HCT116 (cell line): Measurements from ENCODE around the gene HBA2.

ENCODE experiments used
- CBX3 ChIP-seq: IDR thresholded peaks from 2 replicates; pipeline ENCODE4 v1.6.1; 2012; ENCODE audit warnings: low read depth
- CEBPB ChIP-seq: IDR thresholded peaks from 2 replicates; pipeline ENCODE4 v1.6.1; 2012; ENCODE audit warnings: low read depth
- CTCF ChIP-seq, 3 experiments: fragments of 200-600 bp in 1 of 3; sonication (generic) in 1 of 3; IDR thresholded peaks in 2 of 3; conservative IDR thresholded peaks in 1 of 3; 2 replicates each; pipeline ENCODE4 v1.5.1; 2012 to 2017; ENCODE audit warnings: low read depth in 2 of 3, low read length in 2 of 3, antibody characterized with exemption in 1 of 3, borderline replicate concordance in 1 of 3, control low read depth in 1 of 3, mild to moderate bottlenecking in 1 of 3, mixed read lengths in 1 of 3, mixed run types in 1 of 3, moderate library complexity in 1 of 3; ENCODE audit not compliant: insufficient read depth in 1 of 3
- EZH2 ChIP-seq: fragments of 200-600 bp; sonication (generic); IDR thresholded peaks from 2 replicates; pipeline ENCODE4 v1.6.1; 2017; ENCODE audit warnings: antibody characterized with exemption, mixed run types
- JUND ChIP-seq: IDR thresholded peaks from 2 replicates; pipeline ENCODE4 v1.6.1; 2012
- MAX ChIP-seq: IDR thresholded peaks from 2 replicates; pipeline ENCODE4 v1.6.1; 2012
- POLR2A ChIP-seq: IDR thresholded peaks from 2 replicates; pipeline ENCODE4 v1.7.0; 2011; ENCODE audit warnings: borderline replicate concordance; ENCODE audit not compliant: insufficient read depth, insufficient read length; ENCODE audit errors: extremely low read depth
- POLR2AphosphoS5 ChIP-seq: IDR thresholded peaks from 2 replicates; pipeline ENCODE4 v1.6.1; 2011; ENCODE audit warnings: mild to moderate bottlenecking, low read depth, low read length, moderate library complexity
- RAD21 ChIP-seq: IDR thresholded peaks from 2 replicates; pipeline ENCODE4 v1.6.1; 2012; ENCODE audit warnings: low read depth, mild to moderate bottlenecking
- SP1 ChIP-seq: IDR thresholded peaks from 2 replicates; pipeline ENCODE4 v1.6.1; 2012; ENCODE audit warnings: low read depth
- TCF7L2 ChIP-seq: IDR thresholded peaks from 2 replicates; pipeline ENCODE4 v1.7.0; 2011; ENCODE audit warnings: borderline replicate concordance, inconsistent platforms; ENCODE audit not compliant: insufficient read depth, insufficient read length; ENCODE audit errors: extremely low read depth
- ZBTB33 ChIP-seq: IDR thresholded peaks from 2 replicates; pipeline ENCODE4 v1.6.1; 2011; ENCODE audit warnings: mild to moderate bottlenecking, low read length, moderate library complexity; ENCODE audit not compliant: insufficient replicate concordance; ENCODE audit errors: extremely low read depth
- TF ChIP-seq, protein P1 (sequence below): IDR thresholded peaks from 2 replicates; pipeline ENCODE4 v1.6.1; 2012
- TF ChIP-seq, protein P2 (sequence below): IDR thresholded peaks from 2 replicates; pipeline ENCODE4 v1.6.1; 2012; ENCODE audit warnings: low read depth

DNA sequence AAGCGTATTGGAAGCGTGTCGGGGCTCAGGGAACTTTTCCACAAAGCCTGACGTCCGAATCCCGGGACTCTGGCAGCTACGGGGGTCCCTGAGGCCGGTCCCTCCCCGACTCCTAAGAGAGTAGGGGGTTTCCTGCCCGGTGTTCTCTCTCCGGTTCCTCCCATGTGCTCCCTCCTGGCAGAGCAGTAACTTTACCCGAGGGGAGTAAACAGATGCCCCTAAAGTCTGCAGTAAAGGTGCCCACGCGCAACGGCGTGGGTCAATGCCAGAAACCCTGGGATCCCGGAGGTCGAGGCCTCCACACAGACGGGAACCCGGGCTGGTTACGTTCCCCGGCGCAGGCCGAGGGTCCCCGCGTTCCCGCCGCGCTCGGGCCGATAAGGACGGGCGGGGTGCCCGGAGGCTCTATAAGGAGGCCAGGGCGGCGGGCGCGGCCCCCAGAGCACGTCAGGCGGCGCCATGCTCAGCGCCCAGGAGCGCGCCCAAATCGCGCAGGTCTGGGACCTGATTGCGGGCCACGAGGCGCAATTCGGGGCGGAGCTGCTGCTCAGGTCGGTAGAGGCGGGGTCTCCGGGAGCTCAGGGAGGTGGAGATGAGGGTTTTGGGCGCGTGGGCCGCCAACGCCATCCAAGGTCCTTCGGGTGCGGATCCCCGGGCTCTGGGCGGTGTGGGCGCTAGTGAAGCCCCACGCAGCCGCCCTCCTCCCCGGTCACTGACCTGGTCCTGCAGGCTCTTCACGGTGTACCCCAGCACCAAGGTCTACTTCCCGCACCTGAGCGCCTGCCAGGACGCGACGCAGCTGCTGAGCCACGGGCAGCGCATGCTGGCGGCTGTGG, 6.9 kb upstream of the HBA2 start, which contains the start of gene HBM:
- TF ChIP-seq CEBPB, result no peak
- no peak for TF ChIP-seq CTCF (IDR thresholded peaks at IDR 0.05 in 2 of 3, conservative IDR thresholded peaks at IDR 0.05 in 1 of 3; ENCODE audit: borderline replicate concordance in 1 of 3, insufficient read depth in 1 of 3, low read depth in 2 of 3, low read length in 2 of 3)
- no peak for TF ChIP-seq POLR2AphosphoS5
- TF ChIP-seq, protein P1, sequence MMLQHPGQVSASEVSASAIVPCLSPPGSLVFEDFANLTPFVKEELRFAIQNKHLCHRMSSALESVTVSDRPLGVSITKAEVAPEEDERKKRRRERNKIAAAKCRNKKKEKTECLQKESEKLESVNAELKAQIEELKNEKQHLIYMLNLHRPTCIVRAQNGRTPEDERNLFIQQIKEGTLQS, result no peak
- TF ChIP-seq SP1, result no peak
- no peak for TF ChIP-seq POLR2A
- TF ChIP-seq RAD21, result no peak
- no peak for TF ChIP-seq JUND
- TF ChIP-seq EZH2, result no peak
- no peak for TF ChIP-seq CBX3
- TF ChIP-seq MAX, result no peak
- TF ChIP-seq TCF7L2, result no peak
- TF ChIP-seq ZBTB33, result no peak
- TF ChIP-seq, protein P2, sequence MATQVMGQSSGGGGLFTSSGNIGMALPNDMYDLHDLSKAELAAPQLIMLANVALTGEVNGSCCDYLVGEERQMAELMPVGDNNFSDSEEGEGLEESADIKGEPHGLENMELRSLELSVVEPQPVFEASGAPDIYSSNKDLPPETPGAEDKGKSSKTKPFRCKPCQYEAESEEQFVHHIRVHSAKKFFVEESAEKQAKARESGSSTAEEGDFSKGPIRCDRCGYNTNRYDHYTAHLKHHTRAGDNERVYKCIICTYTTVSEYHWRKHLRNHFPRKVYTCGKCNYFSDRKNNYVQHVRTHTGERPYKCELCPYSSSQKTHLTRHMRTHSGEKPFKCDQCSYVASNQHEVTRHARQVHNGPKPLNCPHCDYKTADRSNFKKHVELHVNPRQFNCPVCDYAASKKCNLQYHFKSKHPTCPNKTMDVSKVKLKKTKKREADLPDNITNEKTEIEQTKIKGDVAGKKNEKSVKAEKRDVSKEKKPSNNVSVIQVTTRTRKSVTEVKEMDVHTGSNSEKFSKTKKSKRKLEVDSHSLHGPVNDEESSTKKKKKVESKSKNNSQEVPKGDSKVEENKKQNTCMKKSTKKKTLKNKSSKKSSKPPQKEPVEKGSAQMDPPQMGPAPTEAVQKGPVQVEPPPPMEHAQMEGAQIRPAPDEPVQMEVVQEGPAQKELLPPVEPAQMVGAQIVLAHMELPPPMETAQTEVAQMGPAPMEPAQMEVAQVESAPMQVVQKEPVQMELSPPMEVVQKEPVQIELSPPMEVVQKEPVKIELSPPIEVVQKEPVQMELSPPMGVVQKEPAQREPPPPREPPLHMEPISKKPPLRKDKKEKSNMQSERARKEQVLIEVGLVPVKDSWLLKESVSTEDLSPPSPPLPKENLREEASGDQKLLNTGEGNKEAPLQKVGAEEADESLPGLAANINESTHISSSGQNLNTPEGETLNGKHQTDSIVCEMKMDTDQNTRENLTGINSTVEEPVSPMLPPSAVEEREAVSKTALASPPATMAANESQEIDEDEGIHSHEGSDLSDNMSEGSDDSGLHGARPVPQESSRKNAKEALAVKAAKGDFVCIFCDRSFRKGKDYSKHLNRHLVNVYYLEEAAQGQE, result no peak
